HL-60/S4 treated with retinoic acid at 250 ng/mL for 4 days and 3 days (cell line): ENCODE measurements around the gene MB.
"Not testable (repeated sequence)": the region's sequence is repeated elsewhere in the genome, so short reads cannot be mapped to it uniquely, and the experiment has no call there.

ENCODE experiments used
- in situ Hi-C: fragments of 300-500 bp; cut with MboI; formaldehyde crosslinking; loops from 2 replicates; pipeline ENCODE4 v1.7.0; 2022; ENCODE audit warnings: low sequenced_read_pairs

MB gene

DNA sequence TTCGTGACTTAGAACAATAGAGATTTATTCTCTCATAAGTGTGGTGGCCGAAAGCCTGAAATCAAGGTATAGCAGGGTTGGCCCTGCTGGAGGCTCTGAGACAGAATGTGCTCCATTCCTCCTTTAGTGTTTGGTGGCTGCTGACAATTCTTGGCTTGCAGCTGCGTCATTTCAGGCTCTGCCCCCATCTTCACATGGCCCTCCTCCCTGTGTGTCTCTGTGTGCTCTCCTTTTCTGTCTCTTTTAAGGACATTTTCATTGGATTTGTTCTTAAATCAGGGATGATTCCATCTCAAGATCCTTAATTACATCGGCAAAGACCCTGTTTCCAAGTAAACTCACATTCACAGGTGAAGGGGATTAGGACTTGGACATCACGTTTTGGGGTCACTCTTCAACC lies 20.9 kb upstream of the MB start:
- in situ Hi-C loops = no loop called here

DNA sequence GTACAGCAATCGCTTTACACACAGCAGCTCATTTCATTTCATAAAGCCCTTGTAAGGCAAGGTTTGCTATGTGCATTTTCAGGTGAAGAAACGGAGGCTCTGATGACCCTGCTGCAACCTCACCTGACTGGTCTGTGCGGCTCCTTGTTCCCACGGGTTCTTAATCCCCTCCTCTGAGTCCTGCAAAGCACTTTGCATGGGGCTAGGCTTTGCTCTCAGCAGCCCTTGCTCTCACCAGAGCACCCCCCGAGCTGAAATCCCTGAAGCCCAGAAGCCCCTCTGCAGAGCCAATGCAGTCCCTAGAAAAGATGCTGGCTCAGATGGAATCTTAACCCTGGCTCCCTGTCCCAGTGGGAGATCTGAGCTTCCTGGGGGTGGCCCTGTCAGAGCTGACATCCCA lies 20.1 kb upstream of the MB start:
- in situ Hi-C loops = no loop called here

DNA sequence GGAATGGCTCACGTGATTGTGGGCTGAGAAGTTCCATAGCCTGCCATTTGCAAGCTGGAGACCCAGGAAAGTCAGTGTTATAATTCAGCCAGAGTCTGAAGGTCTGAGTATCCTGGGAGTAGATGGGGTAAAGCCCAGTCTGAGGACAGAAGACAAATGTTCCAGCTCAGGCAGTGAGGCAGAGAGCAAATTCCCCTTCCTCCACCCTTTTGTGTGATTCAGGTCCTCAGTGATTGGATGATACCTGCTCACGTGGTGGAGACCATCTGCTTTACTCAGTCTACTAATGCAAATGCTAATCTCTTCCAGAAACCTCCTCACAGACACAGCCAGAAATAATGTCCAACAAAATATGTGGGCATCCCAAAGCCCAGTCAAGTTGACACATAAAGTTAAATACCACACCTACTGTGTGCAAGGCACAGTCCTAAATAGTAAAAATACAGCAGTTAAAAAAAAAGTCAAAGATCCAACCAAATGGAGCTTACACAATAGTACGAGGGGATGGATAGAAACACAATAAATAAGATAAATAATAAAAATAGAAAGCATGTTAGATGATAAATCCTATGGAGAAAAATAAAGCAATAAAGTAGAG lies 17.9 kb upstream of the MB start:
- in situ Hi-C loops = no loop called here

DNA sequence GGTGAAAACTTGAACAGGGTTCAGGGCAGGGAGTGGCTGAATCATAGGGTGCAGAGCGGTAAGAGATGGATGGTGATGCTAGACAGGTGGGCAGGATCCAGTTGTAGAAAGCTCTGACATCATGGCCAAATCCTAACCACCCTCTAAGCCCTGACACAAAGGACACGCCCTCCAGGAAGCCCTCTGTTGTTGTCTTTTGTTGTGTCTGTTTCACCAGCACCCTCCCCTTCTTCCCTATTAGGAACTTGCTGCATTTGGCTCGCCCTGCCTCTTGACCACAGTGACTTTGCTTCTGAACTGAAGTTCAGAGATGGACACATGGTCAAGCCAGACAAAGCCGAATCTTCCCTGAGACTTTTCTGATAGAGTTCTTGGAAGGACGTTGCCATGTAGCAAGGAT lies 16.9 kb upstream of the MB start:
- in situ Hi-C loops = no loop called here

DNA sequence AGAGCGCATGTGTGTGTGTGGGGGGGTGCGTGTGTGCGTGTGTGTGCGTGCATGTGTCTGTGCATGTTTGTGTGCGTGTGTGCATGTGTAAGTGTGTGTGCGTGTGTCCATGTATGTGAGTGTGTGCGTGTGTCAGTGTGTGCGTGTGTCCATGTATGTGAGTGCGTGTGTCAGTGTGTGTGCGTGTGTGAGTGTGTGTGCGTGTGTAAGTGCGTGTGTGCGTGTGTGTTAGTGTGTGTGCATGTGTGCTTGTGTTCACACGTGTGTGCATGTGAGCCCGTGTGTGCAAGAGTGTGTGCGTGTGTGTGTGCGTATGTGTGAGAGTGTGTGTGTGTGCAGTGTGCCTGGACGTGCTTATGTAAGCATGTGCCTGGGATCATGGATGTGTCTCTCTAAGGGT lies 16.4 kb upstream of the MB start:
- in situ Hi-C loops = no loop called here

DNA sequence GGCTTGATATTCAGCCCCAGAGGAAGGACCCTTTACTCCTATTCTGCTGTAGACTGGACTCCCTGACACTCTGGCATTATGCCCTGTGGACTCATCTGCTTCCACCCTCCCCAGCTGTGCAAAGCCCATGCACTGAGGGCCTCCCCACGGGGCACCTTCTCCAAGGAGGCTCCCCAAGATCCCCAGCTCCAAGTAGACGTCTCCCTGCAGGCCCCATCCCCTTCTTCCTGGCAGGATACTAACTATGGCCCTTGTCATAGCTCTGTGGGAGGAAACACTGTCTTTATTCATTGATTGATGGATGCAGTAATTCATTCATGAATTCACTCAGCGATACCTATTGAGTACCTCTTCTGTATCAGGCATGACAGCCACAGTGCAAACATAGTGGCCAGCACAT lies 15.8 kb upstream of the MB start:
- in situ Hi-C loops = no loop called here

DNA sequence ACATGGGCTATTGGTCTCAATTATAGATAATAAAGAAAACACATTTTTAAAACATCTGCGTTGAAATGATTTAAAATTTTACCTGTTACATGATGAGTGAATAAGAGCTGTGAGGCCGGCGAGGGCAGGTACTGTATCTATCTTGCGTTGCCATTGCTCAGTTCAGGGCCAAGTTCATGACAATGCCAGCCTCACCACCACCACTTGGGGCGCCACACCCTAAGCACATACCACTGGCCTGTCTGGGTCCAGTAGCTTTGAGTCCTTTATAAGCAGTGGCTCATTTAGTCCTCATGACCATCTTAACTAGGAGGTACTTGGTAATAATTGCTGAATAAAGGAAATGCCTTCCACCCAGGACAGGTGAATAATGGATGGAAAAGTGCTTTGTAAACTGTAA lies 14.5 kb upstream of the MB start:
- in situ Hi-C loops = no loop called here

DNA sequence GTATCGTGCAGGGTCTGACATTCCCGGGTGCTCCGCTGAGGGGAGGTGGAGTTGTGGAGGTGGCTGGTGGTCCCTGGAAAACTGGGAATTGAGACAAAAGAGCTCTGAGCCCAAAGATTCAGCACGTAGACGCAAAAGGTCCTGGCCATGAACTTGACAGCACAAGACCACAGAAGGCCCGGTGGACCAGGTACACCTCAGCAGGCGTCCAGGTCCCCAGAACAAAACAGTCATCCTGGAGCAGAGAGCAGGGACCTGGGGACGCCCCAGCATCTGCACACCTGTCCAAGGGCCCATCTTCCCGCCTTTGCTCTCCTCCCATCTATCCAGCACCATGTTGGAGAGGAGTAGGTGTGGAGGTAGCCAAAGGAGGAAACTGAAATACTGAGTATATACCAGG lies 13.8 kb upstream of the MB start:
- in situ Hi-C loops = no loop called here

DNA sequence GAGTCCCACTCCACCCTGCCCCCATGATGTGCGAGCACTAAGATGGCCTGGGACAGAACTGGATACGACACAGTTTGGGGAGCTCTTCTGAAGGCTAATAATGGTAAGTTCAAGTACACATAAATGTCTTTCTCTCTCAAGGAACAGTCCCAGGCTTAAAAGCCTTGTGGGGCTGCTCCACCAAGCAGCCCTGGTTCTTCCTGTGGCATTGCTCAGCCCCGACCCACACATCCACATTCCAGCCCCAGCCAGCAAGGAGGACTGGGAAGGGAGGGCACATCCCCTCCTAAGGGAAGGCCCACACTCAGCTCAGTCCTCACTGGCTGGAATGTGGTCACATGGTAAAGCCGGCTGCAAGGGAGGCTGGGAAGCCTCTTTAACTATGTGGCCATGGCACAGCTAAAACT lies 13.3 kb upstream of the MB start:
- in situ Hi-C loops = no loop called here

DNA sequence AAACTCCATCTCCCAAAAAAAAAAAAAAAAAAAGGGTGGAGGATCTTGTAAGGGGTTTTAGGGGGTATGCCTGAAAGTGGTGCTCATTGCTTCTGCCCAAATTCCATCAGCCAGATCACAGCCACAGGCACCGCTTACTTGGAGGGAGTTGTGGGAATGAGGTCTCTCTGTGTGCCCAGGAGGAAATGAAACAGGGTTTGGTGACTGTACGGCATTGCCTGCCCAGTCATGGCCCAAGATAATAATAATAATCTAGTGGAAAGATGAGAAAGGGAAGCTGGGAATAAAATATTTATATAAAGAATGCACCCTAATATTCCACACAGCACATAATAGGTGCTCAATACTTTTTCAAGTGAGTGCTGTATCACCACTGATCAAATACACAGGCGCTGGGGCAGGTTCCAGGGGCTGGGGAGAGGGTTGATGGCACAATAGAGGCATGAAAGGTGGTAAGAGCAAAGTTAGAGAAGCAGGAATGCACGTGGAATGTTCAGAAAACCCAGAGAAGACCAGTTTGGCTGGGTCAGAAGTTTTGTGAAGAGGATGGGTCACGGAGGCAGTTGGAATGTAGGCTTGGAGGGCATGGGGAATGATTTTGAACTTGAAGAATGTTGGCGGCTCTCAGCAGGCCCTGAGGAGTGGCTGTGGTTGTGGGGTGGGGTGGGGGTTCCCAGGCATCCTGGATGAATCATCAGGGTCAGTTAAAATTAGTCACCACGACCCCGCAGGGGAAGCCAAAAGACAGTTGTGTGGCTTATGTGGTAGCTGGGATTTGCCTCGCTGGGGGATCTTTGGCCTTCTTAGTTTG lies 12.5 kb upstream of the MB start:
- in situ Hi-C loops = no loop called here

DNA sequence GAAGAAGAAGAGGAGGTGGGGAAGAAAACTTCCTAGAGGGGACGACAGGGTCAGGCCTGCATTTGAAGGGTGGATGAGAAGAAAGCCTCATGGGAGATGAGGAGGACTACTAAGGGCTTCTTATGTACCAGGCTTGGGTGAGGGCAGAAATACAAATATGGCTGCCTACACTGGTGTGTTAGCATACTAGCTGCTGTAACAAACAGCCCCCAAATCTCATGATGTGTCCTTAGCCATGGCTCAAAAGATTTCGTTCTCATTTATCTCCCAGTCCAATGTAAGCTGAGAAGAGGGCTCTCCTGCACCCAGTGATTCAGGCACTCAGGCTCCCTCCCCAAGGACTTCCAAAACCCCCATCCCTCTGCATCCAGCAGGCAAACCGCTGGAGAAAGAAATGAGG lies 11.6 kb upstream of the MB start:
- in situ Hi-C loops = no loop called here

DNA sequence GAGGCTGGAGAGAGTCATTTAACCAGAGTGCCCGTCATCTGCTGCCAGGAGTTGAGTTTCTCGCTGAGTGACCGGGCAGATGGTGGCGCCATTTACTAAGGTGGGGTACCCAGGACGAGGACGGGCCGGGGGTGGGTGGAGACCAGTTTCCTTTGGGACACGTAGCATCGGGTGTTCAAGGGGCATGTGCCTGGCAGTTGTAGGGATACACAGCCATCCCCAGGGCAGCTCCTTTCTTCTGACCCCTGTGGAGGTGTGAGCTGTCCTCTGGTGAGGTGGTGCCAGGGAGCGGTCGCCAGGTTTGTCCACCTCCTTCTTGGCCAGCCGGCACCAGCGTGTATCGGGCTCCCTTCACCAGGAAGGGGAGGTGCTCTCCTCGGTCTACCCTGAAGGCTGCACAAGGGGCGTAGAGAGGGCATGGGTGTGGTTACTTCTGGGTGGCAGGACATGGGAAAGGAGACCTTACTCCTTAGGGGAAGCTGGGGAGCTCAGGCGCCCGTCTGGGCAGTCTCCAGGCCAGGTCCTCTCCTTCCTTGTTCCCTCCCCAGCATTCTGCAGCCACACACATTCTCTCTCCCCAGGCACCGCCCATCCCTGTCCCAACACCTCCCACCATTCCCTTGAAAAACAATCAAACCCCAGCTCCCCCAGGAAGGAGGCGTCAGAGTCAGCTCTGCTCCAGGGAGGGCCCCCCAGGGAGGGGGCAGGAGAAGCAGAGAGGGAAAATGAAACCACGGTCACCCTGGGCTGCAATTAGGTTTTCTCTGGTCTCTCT lies 10.3 kb upstream of the MB start:
- in situ Hi-C loops = no loop called here

DNA sequence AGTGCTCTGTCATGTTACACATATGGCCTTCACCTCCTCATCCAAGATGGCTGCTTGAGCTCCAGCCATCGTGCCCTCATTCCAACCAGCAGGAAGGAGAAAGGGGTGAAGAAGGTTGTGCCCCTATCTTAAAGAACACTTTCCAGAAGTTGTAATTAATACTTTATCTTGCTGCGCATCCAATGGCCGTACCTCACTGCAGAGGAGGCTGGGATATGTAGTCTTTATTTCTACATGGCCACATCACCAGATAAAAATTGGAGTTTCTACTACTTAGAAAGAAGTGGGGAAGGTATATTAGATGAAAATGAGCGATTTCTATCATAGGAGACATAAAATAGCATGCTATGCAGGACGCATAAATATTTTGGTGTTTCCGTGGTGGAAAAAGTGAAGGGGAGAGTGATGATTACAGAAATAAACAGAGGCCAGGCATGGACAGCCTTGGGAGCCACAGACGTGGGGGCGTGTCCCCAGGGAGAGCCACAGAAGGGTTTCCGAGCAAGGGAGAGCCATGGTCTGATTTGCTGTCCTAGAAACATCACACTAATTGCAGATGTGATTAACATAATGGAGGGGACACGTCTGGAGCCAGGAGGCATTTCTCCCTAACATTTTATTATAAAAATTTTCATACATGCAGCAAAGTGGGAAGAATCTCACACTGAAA lies 8.8 kb upstream of the MB start:
- in situ Hi-C loops = no loop called here

DNA sequence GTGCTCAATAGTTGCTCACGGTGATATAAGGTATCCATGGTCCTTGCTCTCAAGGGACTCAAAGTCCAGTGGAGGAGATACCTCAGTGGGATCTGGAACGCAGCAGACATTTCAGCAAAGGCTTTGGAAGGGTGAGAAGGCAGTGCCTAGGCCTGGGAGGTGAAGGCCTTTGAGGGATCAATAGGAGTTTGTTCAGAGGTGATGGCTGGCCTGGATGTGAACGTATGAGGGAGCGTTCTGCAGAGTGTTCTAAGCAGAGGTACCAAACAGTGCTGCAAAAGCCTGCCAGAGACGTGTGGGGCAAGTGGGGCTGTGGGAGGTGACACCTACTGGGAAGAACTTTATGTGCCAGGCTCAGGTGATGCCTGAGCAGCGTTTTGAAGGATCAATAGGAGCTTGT lies 7.4 kb upstream of the MB start:
- in situ Hi-C loops = no loop called here

DNA sequence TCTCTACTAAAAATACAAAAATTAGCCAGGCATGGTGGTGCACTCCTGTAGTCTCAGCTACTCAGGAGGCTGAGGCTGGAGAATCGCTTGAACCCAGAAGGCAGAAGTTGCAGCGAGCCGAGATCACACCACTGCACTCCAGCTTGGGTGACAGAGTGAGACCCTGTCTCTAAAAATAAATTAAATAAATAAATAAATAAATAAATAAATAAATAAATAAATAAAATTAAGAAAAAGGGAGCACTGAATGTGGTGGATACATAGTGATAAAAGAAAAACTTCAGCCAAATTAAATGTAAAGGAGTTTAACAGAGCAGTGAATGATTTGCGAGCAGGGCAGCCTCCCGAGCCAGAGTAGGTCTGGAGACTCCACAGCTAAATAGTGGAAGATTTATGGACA lies 6.8 kb upstream of the MB start:
- in situ Hi-C loops = not testable (repeated sequence)

DNA sequence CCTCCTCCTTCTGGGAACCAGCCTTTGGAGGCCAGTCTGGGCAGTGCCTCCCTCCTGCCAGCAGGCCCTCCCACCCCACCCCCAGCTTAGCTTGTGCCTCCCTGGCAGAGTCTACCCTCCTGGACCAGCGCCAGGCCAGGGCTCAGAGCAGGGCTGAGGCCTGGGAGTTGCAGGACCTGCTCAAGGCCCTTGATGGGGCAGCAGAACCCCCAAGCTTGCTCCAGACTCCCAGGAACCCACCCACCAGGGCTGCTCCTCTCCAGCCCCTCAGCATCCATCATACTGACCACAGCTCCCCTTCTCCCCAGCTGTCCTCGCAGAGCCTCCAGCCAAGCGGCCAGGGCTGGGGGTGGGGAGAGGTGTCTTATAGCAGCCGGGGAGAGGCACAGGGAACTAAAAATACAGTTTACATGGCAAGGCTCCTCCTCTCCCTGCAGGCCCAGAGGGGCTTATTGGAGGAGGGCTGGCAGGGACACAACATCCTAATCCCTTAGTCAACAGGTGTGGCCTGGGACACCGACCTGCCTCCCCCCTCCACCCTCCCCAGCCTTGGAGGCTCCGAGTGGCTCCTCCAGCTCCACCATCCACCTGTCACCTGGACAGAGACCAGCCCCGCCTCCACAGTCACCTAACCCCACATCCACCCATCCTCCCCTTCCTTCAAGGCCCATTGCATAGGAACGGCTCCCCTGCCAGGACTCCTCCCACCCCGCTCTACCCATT lies 5.2 kb upstream of the MB start:
- in situ Hi-C loops = no loop called here

DNA sequence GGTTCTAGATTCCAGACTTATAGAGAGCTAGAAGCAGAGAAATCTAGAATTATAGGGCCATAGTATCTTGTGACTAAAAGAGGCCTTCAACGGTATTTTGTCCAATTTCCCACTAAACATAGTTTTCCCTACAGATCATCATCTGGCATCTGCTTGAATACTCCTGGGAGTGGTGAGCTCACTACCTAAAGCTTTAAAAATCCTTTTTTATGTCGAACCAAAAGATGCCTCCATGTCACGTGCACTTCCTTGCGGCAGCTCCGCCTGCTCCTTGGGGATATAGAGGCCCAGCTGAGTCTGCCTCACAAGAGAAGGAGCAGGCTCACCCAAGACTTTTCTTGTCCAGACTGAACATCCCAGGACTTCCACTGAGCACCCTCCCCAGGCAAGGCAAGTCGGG lies 4.3 kb upstream of the MB start:
- in situ Hi-C loops = no loop called here

DNA sequence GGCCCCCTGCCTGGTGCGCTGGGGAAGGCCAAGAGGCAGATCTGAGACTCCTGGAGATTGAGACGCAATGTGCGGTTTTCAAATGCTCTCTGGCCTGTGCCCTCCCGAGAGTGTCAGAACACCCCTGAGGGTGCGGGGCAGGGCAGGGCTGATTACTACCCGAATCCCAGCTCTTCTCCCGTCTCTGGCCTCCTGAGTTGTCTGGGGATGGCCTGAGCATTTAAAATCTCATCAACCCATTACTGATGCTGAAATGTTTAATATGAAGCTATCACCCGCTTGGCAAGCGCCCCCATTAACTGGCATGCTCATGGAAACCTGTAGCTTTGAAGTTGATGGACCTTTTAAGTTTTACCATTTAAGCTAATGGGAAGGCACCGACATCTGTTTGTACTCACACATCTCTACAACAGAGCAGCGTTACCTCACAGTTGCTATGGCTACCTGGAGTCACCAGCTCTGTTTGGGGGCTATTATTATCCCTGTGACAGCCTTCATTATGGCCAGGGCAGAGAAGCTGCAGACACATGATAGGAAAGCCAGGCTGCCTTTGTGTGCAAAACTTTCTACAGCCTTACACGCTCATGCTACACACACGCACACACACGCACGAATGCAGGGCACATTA lies 3.6 kb upstream of the MB start:
- in situ Hi-C loops = no loop called here

DNA sequence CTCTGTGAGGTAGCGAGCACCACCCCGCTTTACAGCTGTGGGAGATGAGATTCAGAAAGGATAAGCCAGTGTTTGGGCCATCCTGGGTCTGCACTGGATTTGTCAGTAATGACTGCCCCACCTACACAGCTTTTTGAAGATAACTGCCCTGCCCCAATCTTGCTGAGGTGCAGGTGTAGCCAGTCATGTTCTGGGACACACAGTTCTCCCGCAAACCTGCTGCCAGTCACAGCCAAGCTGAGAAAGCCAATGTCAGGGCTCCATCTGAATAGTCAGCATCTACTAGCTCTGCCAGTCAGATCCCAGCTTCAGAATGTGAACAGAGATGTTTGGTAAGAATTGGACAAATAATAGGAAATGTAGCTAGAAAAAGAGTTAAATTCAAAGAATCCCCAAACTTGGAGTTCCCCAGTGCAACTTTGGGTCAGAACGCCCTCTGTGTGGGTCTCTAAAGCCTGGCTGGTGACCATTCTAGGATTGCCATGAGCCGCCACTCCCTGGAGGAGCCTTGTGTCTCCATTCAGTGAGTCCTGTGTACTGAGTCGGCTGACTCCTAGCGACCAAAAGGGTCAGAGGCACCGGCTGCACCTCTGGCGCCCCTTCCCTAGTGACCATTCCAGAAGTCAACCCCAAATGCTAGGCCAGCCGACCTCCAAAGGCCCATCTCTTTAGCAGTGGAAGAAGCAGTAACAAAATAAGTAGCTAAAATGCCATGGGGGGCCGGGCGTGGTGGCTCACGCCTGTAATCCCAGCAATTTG lies 2.4 kb upstream of the MB start:
- in situ Hi-C loops = no loop called here
